HG03108 (cell line): ENCODE measurements around the gene AGMO.
"Not testable (repeated sequence)": the region's sequence is repeated elsewhere in the genome, so short reads cannot be mapped to it uniquely, and the experiment has no call there.

Experiments
- ATAC-seq: cut with Tn5 transposase; IDR thresholded peaks from one replicate; pipeline ENCODE4 v1.9.1; 2021; ENCODE audit warnings: moderate library complexity; ENCODE audit not compliant: unreplicated experiment

The AGMO gene

DNA sequence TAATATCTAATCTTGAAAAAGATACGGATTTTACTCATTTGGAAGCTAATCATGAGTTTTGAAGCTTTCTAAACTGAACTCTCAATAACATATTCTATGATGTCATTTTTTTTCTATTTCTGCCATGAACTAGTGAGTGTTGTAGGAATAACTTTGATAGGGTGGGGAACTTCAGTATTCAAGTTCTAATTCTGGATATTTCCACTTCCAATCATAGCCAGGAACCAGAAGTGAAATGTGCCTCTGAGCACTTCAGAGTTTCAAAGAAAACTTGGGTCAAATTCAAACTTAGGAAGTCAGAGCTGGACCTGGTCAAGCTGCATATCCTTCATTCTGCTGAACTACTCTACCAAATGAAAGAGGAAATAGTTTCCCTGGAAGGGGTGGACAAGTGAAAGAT lies 847 bp downstream of the AGMO start:
- no peak for ATAC-seq

DNA sequence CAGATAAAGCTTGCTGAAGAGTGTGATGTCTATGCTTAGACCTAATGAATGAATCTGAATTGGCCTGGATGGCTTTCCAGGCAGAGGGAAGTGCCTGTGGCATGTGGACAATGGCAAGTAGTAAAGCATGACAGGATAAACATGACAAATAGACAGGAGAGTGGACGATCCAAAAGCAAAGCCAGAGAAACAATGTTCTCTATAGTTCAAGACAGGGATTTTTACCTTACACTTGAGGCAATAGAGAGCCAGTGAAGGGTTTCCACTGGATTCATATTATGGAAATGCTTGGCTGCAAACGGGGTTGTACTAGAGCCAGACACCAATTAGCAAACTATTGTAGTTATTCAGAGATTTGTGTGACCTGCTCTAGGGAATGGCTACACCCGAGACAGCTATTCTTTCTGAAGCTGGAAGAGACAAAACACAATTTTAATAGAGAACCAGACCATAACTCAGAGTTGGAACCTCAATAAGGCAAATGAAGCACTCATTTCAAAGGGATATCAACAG lies 2.3 kb downstream of the AGMO start:
- ATAC-seq: no peak

DNA sequence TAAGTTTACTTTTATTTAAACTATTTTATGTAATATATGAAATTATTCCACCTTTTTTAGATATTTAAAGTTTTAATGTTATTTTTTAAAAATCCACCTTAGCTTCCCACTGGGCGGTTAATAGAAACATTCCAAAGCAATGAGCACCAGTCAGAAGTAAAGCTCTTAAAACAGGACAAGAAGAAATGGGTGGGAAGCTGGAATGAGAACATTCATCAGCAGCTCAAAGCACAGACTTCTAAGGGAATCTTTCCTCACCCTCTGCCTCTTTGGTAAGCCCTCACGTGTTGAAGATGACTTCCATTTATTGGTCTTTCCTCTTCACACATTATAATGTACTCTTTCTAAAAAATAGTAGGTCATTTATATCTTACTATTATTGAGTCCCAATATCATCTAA lies 3.1 kb downstream of the AGMO start:
- ATAC-seq: no peak

DNA sequence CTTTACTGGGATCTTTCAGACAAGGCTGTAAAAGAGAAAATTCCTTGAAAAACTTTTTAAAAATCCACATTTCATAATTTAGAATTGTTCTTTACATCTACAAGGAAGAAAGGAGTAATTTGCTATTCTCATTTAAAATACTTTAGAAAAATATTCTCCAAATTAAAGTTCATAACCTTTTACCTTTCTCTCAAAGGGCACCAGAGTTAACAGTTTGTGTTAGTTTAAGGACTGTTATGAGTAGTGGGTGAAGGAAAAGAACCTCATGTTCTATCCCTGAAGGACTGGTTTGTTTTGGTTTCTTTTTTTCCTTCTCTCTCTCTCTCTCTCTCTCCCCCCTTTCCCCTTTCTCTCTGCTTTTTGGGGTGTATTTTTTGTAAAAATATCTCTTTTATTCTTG lies 4.1 kb downstream of the AGMO start:
- no peak for ATAC-seq

DNA sequence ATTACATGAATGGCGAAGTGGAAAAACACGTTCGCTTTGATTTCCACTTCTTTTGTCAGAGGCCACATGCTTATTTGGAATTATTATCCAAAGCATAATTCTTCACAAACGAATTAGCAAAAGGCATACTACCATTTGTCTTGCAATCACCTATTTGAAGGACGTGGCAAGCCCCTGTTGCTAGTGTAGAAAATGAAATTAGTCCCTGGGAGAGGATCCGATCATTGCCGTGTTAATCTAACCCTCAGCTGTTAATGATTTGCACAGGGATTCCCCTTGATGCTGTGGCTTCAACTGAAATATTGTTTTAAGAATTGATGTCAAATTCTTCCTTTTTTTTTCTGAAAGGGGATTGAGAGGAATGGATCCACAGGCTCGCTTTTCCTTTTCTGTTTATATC lies 4.6 kb downstream of the AGMO start:
- ATAC-seq: no peak

DNA sequence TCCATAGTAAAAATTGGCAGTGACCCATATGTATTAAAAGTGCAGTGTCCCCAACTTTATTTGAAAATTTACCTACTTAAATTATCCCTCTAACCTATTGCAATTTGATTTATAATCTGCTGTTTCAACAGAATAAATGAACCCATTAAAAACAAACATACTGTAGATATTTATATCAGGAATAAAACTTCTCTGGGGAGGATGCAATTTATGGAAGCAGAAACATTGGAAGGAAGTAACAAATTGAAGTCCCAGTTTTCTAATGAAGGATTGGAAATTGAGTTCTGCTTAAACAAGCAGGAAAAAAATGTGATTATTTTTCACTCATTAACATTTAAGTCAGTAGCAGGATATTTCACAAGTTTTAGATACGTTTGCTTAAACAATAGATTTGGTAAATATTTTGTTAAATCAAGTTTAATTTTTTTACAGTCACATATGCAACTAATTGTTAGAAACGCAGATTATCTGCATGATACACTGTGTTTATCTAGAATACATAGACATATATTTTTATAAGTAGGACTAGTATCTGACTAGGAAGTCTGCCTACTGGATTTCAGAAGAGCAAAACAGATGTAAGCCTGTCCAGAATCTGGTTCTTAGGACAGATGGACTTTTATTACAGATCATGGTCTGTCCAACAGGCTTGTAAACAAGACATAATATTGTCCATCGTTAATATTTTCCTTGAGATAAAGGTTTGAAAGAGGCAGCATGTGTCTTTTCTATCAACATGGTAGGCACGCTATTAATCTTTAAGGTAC lies 5.3 kb downstream of the AGMO start:
- no peak for ATAC-seq

DNA sequence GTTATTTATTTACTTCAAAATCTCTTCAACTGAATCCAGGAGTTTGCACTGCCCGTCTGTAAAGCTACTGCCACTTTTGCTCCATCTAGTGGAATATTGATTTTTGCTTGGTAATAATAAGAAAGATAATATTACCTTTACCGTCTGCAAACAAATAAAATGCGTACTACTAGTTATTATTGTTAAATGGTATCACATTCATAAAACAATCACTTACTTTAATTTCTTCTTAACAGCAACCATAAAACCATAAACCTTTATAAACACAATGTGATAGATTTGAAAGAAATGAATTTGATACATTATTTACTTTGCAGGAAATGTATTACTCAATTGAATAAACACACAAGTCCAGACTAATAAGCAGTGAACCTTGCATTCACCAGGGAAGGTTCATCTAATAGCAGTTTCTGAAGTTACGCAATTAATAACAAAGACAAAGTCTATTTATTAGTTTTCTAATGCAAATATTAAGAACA lies 6.4 kb downstream of the AGMO start:
- no peak for ATAC-seq

DNA sequence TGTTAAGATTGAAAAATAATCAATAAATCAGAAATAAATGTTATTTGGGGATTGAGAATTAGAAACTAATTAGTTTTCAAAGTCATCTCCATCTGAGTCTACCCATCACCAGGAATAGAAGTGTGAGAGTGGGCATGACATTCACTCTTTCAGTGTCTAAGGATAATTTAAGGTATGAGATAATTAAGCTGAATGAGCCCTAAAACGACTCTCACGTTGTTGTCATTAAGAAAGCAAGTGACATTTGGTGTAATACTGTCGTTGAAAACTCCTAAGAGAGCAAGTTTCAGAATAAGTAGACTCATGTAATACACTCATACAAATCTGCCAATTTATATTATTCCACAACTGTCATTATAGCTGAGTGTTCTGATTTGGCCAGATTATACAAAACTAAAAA lies 7.1 kb downstream of the AGMO start:
- no peak for ATAC-seq

DNA sequence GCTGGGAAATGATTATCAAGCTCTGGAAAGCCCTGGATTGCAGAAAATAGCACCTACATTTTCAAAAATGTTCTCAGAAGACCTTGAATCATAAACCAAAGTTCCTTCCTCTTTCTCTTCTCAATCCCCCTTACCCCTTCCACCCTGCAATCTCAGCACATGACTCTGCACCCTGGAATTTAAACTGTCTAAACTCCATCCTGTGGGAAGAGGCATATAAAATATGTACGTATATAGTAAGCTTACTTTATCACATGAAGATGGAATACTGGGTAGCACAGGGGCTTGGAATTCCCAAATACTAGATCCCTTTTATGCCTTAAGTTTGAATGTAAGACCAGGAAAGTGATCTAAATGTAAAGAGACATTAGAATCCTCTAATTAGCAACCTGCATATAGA lies 7.7 kb downstream of the AGMO start:
- no peak for ATAC-seq

DNA sequence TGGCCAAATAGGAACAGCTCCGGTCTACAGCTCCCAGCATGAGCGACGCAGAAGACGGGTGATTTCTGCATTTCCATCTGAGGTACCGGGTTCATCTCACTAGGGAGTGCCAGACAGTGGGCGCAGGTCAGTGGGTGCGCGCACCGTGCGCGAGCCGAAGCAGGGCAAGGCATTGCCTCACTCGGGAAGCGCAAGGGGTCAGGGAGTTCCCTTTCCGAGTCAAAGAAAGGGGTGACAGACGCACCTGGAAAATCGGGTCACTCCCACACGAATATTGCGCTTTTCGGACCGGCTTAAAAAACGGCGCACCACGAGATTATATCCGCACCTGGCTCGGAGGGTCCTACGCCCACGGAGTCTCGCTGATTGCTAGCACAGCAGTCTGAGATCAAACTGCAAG lies 14.5 kb downstream of the AGMO start:
- ATAC-seq: not testable (repeated sequence)

DNA sequence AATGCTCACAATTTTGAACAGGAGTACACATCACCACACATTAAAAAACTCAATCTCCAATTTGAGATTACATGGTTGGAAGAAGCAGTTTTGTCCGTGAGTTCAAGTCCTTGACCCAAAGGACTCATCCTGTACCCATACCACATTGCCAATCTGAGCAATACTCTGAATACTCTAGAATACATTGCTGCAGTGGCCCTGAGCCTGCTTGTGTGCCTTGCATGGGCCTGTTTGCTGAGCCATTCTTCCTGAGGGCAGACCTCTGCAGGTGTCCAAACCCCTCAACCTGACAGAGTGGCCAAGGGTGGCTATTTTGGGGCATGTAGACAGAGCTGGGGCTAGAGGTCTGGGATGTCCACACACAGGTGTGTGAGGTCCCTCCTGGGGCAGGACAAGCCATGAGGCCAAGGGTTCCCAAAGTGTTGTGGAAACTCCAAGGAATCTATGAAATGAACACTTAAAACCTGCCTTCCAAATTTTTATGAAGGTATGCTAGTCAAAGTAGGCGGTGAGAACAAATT lies 15.5 kb downstream of the AGMO start:
- ATAC-seq: no peak

DNA sequence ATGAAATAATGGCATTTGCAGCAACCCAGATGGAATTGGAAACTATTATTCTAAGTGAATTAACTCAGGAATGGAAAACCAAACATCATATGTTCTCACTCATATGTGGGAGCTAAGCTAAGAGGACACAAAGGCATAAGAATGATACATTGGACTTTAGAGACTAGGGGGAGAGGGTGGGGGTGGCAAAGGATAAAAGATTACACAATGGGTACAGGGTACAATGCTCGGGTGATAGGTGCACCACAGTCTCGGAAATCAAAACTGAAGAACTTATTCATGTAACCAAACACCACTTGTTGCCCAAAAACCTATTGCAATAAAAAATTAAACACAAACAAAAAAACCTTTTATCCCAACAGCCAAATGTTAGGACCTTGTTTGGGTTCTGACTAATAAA lies 17.8 kb downstream of the AGMO start:
- no peak for ATAC-seq

DNA sequence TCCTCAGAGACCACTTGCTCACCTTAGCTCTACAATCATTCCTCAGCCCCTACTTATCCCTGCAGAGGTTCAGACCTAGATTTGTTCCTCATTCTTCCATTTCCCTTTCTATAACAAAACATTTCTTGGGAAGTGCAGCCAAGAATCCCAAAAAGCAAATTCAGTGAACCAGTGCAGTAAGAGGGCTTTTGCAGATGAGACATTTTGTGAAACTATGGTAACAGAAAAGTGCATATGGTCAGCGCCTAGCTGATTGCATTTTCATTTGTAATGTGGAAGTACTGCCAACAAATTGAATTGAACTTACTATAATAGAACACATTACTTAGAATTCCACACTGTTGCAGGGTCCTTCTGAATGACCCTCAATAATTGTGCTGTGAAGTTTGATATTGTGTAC lies 18.6 kb downstream of the AGMO start:
- ATAC-seq: no peak

DNA sequence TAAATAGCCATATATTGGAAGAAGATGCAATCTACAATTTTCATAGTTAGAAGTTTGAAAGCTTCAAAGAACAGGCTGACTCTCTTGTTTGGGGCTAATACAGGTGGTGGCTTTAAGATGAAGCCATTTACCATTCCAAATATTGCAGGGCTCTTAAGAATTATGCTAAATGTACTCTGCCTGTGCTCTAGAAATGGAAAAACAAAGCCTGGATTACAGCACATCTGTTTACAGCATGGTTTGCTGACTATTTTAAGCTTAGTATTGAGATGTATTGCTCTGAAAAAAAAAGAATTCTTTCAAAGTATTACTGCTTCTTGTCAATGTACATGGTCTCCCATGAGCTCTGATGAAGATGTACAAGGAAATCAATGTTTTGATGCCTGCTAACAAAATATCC lies 34.2 kb downstream of the AGMO start:
- no peak for ATAC-seq

DNA sequence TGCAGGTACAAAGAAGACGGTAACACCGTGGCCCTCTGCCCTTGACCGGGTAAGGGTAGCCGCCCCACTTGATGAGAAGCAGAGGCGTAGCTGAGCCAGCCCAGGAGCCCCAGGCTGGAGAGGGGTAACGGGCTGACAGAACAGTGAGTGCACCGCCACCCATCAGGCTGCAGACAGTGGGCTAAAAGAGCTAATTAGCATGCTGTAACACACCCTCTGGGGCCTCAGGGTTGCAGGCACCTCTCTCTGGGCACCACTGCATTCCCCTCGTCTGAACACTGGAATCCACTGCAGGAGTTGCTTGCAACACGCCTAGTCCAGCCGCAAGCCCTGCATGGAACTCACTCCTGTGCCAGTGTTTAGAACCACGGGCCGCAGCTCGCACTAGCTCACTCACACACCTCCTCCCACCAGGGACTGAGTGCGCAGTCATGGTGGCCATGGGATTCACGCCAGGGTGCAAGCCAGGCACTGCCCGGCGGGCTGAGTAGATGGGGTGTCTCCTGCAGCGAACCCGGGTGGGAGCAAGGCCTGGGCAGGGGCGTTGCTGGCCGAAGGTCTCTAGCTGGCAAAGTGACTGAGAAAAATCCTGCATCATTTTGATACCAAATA lies 36.1 kb downstream of the AGMO start:
- ATAC-seq: no peak

DNA sequence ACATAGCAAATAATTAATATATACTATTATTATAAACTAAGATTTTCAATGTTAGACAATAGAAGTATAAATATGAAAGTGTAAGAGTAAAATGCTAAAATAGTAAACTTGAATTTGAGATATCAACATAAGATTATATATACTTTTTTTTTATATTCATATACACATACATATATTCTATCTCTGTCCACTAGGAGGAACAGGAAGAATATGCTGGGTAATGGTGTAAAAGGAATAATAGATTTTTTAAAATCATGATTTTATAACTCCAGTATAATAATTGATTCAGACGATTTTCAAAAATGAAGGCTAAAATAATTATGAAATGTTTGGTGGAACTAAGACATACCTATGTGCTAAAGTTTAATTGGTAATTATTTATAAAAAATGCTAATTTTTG lies 37.7 kb downstream of the AGMO start:
- ATAC-seq: no peak

DNA sequence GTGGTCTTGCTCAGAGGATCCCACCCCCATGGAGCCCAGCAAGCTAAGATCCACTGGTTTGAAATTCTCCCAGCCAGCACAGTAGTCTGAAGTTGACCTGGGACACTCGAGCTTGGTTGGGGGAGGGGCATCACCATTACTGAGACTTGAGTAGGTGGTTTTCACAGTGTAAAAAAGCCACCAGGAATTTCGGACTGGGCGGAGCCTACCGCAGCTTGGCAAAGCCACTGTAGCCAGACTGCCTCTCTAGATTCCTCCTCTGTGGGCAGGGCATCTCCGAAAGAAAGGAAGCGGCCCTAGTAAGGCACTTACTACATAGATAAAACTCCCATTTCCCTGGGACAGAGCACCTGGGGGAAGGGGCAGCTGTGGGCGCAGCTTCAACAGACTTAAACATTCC lies 44.0 kb downstream of the AGMO start:
- ATAC-seq: not testable (repeated sequence)

DNA sequence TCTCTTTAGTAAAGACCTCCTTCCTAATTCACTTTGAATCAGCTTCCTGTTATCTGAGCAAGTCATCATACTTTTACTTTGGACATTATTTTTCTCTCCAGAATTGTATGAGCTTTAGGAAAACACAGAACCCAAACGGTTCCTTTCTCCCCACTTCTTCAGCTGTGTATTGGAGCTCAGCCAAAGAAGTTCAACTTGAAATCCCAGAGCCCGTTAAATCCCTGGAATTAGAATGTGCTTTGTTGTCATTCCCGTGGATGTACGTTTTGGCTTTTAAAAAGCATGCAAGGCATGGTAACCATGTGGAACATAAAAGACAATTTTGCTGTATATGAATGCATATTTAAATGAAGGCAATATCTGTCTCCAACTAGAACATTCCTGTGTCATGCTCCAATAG lies 46.6 kb downstream of the AGMO start:
- ATAC-seq: no peak

DNA sequence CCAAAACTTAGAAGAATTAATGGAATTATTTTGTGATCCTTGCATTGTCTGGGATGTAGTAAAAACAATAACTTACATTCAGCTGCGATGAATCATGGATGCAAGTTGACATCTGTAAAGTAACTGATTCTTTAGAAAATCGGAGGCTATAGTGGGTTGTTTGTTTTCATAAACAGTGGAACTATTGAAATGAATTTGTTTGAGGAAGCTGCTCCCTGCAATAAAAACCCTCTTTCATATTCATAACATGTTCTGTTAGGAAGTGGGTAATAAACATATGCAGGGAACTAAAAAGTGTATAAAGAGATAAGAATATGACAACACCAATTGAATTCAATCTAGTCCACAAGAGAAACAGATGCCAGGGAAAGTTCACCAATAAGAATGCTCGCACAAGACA lies 53.6 kb downstream of the AGMO start:
- no peak for ATAC-seq

DNA sequence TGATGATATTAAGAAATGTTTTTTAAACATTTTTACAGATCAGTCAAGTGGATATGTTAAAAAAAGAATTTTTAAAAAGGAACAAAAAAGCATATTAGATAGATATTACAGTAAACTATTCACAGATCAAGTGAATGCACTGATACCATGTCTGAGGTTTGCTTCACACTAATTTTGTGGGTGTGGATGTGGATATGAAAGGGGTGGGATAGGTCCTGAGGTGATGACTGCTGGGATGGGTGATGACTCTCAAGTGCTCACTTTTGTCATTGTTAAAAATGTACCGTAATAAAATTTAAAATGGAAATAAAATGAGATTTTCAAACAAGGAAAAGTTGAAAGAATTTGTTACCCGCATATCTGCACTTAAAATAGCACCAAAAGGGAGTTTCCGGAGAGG lies 54.1 kb downstream of the AGMO start:
- no peak for ATAC-seq

DNA sequence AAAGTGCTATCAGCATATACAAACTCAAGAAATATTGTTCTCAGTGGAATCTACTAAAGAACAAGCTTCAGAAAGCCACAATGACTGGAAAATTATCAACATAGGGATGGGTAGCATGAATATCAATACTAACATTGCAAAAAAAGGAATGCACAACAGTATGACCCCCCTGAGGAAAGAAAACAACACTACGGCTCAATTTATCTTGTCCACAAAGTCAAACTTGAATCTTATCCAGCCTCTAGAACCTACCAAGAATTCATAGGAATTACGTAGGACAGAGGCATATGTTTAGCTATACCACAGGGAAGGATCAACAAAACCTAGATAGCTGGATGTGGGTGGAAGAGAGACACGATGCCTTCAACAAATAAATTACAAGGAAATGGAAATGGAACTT lies 54.6 kb downstream of the AGMO start:
- ATAC-seq: no peak

DNA sequence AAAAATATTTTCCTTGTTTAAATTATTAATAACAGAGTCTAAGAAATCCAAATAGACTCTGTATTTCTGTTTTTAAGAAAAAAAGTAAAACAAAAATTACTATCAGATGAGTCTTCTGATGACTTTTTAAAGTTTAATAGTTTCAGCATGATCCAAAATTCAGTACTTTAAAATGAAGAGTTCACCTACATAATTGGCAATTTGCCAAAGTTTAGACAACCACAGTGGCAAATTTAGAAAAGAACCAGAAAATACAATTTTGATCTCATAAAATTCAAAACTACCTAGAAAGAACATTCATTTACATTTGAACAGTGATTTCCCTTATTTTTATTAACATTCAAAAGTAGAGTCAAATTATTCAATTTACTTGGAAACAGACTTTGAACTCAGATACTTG lies 56.1 kb downstream of the AGMO start:
- ATAC-seq: no peak
